ENCODE measurements around the gene OSBPL5.
A peak's percentile ranks its signal among the peaks of the same experiment; 100 is the strongest.

The OSBPL5 gene

DNA sequence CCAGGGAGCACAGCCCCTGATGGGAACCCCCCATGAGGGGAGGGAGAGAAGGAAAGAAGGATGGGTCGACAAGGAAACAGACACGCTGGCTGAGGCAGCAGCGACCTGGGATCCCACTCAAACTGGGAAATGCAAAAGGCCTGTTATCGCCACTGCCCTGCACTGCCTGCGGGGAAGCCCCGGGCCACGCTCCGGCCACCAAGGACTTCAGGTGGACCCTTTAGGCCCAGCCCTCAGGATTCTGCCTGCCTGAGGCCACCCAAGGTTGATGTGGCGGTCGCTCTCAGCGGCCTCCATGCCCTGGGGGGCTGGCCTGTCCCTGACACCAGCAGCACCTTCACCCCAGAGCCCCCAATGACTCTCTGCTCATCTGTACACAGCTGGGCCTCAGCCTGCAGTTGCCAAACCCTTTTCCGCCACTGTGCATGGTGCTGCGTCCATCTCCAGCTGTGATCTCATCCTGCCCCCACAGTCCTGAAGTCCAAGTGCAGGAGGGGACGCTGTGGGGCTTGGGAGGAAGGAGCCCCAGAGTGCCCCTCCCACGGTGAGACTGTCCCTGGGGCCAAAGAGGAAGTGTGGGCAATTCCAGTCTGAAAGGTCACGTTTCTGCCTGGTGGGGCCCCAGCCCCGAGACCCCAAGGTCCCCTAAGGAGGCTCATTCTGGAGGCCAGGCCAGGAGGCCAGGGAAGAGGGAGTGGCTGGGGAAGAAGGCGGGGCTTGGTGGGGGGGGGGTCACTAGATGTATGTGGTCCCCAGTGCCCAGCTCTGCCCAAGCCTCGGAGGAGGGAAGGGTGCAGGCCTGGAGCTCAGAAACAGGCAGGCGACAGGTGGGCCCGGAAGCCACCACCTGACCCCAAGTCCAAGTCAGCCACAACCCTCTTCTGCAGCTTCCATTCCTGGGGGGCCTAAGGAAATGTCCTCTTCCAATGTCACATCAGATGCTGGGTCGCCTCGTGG lies 31.6 kb downstream of the OSBPL5 start:
- DNase-seq, result peak; percentile 61 to 63

DNA sequence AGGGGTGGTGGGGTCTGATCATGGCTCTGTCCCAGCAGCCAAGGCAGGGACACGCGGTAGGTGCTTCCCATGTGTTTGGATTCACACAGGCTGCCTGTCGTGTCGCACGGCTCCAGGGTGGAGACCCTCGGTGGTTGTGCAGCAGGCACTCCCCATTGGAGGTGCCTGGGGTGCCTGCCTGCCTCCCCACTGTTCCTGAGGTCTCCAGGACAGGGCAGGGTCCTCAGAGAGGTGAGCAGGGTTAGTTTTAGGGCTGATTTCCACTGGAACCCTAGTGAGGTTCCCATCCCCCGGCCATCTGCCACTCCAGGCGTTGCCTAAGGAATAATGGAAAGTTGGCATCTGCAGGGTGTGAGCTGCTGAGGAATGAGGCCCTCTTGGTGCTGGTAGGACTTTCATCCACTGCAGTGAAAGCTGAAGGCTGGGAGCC lies 32.3 kb downstream of the OSBPL5 start:
- no peak for DNase-seq

DNA sequence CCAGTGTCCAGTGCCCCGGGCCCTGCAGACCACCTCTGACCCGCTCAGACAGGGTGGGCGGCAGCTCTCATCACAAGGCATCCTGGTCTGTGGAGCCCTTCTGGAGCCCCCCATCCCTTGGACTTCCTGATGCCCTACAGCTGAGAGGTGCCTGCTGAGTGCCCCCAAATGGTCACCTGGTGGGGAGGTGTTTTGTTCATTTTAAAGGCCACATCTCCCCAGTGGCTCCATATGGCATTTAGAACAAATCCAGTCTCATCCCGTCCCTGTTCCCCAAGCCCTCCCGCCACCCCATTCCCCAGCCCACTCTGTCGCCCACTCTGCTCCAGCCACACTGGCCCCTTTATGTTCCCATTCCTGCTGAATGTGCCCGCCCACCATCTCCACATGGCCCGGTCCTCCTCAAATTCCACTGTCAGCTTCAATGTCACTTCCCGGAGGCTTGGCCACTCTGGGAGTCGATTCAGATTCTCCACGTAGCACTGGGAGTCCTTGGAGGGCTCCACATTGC lies 32.8 kb downstream of the OSBPL5 start:
- no peak for DNase-seq

DNA sequence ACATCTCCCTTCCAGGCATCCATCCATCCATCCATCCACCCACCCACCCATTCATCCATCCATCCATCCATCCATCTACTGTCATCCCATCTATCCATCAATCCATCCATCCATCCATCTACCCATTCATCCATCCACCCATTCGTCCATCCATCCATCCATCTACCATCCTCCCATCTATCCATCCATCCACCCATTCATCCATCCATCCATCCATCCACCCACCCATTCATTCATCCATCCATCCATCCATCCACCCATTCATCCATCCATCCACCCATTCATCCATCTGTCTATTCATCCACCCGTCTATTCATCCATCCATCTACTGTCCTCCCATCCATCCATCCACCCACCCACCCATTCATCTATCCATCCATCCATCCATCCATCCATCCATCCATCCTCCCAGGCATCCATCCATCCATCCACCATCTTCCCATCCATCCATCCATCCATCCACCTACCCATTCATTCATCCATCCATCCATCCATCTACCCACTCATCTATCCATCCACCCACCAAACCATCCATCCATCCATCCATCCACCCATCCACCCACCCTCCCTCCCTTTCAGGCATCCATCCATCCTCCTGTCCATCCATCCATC lies 33.7 kb downstream of the OSBPL5 start:
- DNase-seq, result no peak

DNA sequence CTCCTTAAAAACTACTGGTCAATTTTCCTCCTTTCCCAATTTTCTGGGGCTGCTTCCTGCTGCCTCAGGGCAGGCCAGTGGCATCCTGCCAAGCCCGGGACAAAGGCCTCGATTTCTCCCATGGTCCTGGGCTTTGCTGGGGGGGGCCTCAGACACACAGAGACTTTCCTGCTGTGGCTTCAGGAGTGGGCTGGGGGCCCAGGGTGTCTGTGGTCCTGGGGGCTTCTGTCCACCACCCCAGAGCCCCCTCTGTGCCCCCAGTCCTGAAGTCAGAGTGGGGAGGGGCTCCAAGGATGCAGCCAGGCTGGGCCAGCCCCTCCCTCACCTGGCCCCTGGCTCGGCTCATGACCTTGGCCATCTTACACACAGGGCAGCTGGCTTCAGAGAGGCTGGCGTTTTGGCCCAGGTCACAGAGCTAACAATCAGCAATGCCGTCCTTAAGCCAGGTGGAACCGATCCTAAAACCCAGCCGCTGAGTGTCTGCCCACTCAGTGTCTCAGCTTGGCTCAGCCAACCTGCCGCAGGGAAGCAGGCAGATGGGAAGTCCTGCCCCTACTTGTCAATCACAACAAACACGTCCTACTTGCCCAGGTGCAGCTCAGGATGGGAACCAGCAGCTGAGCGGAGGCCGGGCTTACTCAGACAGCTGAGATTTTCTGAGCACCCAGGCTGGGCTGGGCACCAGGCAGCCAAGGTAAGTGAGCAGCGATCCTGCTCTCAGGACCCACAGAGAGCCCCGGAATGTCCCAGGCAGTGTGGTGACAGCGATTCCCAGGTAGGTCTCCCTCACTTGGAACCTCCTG lies 34.6 kb downstream of the OSBPL5 start:
- no peak for DNase-seq

DNA sequence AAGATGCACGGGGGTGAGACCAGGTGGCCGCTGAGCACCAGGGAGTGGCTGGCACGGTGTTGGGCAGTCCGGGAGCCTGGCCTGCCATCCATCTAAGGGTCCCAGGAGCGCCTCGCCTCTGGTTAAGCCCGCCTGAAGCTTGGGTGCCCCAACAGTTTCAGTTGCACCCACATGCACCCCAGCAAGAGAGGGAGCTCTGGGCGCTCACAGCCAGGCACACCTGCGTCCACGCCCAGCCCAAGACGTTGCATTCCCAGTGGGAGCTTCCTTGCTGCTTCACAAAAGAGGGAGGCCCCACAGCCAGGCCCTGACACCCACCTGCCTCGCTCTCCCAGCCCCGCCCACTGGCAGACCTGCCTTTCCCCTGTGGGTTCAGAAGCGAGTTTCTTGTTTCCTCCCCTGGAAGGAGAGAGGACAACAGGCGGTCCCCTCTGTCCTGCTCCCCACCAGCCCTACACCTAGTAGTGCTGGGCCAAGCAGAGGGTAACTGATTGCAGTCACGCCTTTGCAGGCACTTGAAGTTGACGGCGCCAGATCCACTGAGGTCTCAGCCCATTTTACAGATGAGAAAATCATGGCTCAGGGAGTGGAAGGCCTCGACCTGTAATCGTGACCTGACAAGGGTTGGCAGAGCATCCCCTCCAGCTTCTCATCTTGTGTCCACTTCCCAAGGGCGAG lies 35.4 kb downstream of the OSBPL5 start:
- no peak for DNase-seq

DNA sequence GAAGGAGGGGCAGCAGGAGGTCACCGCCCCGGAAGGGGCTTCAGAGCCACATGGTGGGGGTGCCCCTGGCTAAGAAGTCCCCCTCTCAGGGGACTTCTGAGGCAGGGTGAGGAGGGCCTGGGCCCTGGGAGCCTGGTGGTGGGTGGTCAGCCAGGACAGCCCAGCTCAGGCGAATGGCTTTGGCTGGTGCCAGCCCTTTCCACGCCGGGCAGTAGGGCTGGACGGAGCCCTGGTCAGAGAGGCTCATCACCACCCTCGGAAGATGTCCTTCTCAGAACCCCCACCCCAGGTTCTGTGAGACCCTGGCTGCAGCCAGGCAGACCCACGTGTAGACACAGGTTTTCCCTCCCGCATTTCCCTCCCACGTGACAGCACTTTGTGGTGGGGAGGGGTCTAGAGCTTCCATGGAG lies 35.9 kb downstream of the OSBPL5 start:
- DNase-seq, result no peak

DNA sequence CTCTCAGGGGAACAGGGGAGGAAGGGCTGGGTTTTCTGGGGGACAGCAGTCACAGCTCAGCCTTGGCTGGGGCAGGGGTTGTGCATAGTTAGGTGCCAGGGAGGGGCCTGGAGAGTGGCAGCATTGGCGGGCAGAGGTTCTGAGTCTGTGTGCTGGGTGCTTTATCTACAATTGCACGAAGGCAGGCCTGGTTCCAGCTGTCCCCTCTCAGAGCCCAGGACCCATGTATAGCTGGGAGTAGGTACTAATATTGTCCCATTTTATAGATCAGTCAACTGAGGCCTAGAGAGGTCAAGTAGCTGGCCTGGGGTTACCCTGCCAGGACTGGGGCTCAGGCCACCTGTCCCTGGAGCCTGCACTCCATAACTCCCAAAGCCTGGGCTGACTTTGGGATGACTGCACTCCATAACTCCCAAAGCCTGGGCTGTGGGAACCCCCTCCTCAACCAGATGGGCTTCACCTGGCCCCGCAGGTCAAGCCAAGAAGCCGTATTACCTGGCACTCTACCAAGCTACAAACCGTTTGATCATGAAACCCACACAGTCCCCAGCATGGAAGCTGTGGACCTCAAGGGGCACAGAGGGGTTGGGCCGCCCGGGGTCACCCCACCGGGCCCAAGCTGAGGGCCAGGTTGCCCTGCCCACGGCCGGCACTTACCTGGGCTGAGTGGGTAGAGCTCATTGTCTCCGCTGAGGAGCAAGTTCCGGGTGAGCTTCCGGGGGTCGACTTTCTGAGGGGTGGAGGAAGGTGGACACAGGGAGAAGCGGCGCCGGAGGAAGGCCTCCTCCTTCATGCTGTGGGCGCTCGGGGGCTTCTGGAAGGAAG lies 36.5 kb downstream of the OSBPL5 start:
- DNase-seq, result no peak

DNA sequence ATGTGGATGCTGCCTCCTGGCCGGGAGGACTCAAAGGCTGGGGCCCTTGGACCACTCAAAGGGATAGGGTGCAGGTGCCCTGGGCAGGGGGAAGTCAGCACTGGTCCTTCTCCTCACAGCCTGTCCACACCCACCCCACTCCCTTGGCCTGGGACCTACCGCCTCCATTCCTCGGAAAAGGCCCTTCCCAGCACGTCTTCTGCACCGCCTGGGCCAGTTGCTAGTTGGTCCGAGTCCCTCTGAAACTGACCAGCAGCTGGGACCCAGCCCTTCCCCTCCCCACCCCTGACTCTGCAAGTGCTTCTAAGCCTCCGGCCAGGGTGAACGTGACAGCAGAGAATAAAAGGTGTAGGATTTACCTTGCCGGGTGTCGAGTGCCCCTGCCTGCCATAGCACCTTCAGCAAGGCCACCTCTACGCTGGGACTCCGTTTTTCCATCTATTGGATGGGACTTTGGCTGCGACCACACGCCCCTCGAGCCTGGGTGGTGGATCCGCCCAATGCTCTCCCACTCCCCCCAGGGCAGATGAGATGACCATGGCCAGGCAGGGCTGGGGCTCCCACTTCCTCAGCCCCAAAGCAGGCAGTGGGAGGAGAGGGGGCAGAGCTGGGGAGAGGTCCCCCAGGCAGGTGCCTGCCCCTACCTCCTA lies 37.3 kb downstream of the OSBPL5 start:
- DNase-seq, result no peak

DNA sequence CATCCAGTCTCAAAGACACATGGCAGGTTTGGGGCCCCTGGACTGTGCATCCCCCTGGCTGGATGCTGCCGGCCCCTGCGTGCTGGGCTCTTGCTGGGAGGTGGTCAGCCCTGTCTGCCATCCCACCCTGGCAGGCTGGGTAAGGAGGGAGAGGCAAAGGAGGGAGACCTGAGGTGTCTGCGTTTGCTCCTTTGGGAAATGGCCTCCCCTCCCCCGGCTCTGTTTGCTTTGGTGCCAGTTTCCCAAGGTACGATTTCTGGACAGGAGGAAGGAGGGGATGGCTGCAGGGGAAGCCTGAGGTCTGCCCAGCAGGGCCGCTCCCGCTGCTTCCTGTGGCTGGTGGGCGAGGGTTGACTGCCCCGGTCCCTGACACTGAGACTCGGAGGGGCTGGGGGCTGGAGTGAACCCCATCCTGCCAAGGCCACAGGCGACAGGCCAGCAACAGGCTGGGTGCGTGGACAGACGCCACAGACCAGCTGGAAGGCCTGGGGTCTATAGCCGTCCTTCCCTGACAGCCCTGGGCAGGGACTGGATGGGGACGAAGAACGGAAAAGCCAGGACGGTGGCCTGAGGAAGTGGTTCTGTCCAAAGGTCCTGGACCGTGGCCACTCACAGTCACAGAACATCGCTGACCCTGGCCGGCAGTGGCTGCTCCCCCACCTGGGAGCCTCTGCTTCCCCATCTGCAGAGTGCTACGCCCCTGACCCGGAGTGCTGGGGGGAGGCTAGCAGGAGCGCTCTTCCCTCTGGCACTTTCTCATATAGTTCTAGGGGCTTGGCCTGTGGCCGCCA lies 38.0 kb downstream of the OSBPL5 start:
- DNase-seq, result no peak

DNA sequence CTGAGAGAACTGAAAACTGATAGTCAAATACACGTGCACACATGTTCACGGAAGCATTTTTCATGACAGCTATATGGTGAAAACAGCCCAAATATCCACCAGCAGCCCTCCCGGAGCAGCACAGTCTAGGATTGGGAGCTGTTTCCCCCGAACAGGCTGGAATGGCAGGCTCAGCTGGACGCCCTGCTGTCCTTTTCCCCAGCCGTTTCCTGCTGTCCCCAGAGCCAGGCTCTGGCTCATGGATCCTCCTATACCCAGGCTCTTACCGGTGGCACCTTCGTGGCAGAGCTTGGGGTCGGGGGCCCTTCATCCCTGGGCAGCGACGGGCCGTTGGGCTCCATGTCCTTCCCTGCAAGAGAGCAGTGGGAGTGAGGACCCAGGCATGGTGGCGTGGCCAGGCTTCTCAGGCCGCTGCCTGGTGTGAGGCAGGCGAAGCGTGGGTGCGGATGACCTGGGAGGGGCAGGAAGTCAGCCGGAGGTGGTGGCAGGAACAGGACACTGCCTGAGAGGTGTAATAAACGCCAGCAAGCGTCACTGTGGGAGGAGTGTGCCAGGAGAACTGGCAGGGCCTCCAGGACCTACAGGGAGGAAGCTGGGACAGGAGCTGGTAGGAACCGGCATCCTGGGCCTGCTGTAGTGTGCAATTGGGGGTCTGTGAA lies 38.8 kb downstream of the OSBPL5 start:
- no peak for DNase-seq

DNA sequence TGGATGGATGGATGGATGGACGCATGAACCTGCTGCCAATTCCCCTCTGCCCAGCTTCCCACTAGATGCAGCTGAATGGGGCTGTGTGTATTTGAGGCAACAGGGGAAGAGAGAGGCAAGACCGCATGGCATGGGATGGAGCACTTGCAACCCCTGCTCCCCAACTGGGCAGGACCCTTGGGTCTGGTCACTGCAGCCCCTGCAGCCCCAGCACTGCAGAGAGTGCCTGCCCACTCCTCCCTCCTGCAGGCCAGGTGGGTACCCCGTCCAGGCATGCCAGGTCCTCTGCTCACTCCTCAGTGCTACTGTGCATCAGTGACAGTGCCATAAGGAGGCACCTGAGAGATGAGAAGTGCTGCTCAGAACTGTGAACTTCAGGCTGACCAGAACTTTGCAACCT lies 40.3 kb downstream of the OSBPL5 start:
- DNase-seq, result no peak

DNA sequence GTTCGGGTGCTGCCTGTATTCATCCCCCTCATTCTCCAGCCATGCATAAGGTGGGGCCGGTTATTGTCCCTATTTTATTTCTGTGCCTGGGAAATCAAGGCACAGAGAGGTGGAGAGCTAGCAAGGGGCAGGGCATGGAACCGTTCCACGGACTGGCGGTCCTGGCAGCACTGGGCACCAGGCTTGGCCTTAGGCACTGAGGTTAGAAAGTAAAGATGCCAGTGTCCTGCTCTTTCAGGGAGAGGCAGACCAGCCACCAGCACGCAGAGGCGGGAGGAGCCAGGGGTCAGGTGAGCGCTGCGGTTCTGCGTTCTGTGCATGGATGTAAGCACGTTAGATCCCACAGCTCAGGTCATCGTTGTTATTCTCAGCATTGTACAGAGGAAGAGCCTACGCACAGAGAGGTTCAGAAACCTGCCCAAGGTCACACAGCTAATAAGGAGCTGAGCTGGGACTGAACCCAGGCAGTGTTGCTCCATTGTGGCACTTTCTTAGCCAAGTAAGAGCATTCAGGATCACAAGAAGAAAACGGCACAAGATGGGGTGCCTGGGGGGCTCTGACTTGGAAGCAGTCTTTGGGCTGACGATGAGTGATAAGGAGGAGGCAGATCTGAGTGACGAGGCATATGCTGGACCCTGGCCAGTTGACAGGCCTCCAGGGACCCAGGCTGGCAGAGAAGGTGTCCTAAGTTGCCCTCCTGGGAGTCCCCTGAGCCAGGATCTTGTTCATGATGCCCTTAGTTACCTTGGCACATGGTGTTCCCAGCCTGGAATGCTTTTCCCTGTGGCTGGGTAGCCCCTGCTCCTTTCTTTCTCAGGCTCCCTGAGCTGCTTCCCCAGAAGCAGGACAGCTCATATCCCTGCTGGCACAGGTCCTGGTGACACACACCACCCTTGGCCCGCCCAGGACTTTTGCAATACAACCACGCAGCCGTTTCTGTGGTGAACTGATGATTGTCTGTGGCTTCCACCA lies 41.1 kb downstream of the OSBPL5 start:
- peak; percentile 77 to 86 for DNase-seq

DNA sequence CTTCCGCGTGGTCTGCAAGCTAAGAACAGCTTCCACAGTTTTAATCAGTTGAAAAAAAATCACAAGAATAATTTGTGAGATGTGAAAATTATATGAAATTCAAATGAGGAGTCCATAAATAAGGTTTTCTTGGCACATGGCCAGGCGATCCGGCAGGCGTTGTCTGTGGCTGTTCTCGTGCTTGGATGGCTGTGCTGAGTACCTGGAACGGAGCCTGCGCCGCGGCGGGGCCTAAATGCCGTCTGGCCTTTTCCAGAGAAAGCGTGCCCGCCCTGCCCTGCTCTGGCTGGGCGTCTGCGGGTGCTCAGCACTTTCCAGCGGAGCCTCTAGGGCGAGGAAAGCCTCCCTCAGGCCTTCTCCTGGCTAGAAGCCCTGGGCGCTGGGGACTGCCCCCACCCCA lies 41.8 kb downstream of the OSBPL5 start:
- DNase-seq, result no peak

DNA sequence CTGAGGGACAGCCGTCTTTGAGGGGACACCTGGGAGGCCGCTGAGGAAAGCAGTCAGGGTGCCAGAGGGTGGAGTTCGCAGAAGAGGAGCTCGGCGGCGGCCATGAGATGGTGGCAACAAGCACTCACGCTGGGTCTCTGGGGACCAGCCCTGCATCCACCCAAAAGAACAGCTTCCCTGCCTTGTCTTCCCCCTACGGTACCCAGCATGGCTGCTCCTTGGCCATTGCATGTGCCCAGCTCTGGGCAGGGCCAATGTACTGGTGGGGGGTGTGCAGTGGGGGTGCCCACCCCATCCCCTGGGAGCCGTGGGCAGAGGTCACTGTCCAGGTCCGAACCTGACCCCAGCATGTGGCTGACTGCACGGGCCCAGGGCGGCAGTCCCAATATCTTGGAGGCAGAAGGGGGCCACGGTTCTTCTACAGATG lies 42.3 kb downstream of the OSBPL5 start:
- no peak for DNase-seq

DNA sequence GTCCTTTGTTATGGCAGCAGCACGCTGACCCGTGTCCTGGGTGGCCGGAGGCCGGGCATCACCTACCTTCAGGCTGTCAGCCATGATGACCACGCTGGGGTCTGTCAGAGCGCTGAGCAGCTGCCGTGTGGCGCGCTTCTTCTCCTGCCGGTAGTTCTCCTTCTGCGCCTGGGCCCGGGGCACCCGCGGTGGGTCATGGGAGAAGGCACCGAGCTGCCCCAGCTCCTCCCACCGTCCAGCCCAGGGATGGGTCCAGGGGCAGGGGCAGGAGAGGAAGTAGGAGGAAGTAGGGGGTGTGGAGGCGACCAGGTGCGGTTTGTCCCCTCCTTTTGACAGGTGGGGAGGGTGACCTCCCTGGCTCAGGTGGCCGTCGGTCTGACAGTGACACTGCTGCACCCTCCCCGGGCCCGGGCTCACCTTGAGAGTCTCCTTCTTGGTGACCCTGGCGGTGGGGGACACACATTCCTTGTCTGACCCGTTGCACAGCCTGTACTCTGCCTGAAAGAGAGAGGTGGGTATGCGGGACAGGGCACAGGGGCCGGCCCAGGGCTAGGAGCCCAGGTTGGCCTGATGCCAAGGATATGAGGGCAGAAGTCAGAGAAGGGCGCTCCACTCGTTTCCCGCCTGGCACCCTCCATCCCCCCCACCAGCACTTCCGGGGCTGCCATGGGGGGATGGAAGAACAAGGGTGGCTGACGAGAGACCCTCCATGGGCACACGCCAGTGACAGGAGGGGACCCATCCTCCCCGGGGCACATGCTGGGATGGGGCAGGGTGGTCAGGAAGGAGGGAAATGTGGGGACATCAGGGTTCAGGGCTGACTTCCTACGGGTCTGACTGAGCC lies 43.0 kb downstream of the OSBPL5 start:
- no peak for DNase-seq

DNA sequence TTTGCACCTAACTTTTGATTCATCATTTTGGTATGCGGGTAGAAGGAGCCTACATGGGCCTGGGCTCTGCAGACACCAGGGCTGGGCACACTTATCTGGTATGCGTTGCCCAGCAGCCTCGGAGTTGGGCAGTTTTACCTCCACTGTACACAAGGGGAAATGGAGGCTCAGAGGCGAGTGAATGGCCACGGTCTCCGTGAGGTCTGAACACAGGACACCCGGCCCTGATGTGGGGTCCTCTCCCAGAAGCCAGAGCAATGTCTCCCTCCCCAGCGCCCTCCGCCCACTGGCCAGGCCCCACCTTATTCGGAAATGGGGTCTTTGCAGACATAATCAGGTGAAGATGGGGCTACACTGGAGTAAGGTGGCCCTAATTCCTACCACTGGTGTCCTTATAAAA lies 43.7 kb downstream of the OSBPL5 start:
- DNase-seq, result no peak
